HuH-7 (cell line): ENCODE data around the gene NRG3.

ENCODE experiments used
- DNase-seq: peaks from one replicate; pipeline ENCODE4 v3.0.0; 2011; ENCODE audit warnings: low spot score

The NRG3 gene

DNA sequence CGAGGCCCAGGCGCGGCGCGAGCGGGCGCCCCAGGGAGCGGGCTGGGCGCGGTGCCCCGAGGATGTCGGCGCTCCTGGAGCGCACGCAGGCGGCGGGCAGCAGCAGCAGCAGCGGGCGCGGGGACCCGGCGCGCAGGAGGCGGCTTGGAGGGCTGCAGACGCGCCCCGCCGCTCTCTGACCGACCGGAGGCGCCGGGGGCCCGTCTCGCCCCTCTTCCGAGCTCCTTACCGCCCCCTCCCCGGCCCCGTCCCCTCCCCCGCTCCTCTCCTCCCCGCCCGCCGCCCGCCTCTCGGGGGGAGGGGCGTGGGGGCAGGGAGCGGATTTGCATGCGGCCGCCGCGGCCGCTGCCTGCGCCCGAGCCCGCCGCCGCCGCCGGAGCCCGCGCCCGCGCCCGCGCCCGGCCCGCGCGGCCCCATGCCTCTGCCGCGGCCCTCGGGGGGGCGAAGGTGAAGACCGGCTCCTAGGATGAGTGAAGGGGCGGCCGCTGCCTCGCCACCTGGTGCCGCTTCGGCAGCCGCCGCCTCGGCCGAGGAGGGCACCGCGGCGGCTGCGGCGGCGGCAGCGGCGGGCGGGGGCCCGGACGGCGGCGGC is at the start of gene NRG3:
Gene NRG3 (plus strand): TSS at position 320 of the 592 bp plus-strand sequence.
- DNase-seq, result peak; percentile 43

GRCh38 chr10:81828251-81828650 is 46.7 kb upstream of the NRG3 start:
- no peak for DNase-seq

- DNase-seq, result no peak
These were observed 43.9 kb upstream of the NRG3 start for GRCh38 chr10:81831060-81831459.

GRCh38 chr10:81838950-81839349 is 36.0 kb upstream of the NRG3 start:
- peak; percentile 16 for DNase-seq

- DNase-seq, result peak; percentile 6
These were observed 32.0 kb upstream of the NRG3 start for GRCh38 chr10:81843042-81843441.

- no peak for DNase-seq
These were observed 27.3 kb upstream of the NRG3 start for GRCh38 chr10:81847675-81848074.

DNA sequence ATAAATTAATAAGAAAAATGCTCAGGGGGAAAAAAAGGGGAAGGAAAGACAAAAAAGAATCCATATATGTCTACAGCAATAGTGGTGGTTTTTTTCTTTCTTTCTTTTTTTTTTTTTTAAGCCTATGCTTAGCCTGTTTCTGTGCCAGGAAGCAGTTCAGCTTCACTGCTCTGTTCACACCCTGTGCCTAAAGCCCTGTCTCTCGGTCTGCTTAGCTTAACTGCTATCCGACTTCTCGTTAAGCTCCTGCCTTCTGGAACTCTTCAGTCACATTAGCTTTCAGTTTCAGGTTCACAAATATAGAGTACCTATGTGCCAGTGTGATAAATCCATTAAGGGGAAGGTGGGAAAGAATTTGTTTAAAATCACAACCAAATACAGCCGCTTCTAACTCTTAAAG is 26.5 kb upstream of the NRG3 start:
- DNase-seq, result no peak

DNA sequence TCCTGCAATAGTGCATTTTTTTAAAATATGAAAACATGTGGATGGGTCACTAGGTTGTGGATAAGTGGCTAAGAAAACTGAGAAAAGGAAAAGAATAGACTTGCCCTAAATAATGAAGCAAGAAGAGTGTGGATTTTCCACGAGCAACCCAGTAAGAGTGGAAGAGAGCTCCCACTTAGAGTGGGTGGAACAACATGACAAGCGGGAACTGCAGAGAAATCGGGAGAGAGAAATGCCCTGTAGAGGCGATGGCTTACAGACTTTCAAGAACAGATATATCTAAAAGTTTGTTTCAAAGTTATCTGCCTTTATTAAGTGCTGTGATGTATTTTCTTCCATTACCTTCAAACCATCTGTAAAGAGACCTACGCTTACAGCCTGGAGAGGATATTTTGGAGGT is 26.1 kb upstream of the NRG3 start:
- no peak for DNase-seq

- DNase-seq, result no peak
These were observed 12.4 kb upstream of the NRG3 start for GRCh38 chr10:81862596-81862995.

- DNase-seq, result no peak
These were observed 11.2 kb upstream of the NRG3 start for GRCh38 chr10:81863771-81864170.

DNA sequence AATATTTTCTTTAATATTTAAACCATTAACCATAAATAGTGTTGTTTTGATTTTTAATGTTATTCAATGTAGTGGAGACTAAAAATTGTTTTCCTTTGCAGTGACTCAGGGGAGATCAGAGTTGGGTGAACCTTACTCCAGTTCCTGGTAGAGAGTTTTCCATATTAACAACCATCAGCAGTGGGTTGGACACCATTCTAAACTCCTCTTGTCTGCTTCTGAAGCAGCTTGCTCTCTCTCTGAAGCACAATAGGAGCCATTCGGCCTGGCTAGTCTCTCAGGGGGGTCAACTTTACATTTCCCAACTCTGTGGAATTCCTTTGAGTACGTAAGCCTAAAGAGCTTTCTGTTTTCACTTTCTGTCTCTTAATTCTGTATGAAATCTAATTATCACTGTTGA is 9.4 kb upstream of the NRG3 start:
- DNase-seq, result no peak

GRCh38 chr10:81866753-81867152 is 8.2 kb upstream of the NRG3 start:
- DNase-seq, result peak; percentile 61

DNA sequence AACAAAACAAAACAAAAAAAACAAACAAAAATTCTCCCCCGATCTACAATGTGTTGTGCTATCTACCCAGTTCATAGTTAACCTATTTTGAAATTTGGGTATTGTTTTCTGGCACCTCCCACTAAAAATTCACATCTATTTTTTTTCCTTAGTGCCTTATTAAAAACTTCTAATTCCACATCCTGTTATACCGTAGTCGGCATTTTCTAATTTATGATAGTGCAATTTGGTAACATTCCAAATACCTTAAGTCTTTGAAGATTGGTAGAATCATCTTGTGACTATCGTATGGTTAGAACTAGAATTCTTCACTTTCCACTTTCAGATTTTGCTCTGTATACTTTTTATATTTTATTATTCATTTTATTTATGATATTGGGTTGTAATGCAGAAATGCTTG is 4.5 kb upstream of the NRG3 start:
- no peak for DNase-seq

DNA sequence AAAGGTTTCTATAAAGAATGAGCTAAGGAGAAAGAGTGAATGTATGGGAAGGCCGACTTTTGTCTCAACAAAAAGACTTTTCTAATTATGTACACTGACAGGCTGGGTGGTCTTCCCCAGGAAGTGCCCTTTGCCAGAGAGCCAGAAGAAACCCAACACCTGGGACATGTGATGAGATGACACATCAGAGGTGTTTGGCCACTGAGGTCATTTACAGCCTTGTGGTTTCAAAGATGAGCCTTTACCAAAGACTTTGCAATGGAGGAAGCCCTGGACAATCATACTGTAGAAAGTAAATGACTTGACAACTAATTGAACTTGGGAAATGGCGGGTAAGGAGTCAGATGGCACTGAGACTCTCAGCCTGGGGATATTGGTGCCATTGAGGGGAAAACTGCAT is 3.4 kb upstream of the NRG3 start:
- DNase-seq, result no peak

GRCh38 chr10:81872206-81872862 is 2.7 kb upstream of the NRG3 start:
- no peak for DNase-seq

GRCh38 chr10:81873231-81873931 is 1.6 kb upstream of the NRG3 start:
- no peak for DNase-seq

- DNase-seq, result peak; percentile 52
These were observed 820 bp upstream of the NRG3 start for GRCh38 chr10:81873932-81874816.

GRCh38 chr10:81875467-81876252 is 666 bp downstream of the NRG3 start:
- no peak for DNase-seq

GRCh38 chr10:81876253-81877077 is 1.5 kb downstream of the NRG3 start:
- DNase-seq, result peak; percentile 34

- no peak for DNase-seq
These were observed 2.6 kb downstream of the NRG3 start for GRCh38 chr10:81877596-81877995.

DNA sequence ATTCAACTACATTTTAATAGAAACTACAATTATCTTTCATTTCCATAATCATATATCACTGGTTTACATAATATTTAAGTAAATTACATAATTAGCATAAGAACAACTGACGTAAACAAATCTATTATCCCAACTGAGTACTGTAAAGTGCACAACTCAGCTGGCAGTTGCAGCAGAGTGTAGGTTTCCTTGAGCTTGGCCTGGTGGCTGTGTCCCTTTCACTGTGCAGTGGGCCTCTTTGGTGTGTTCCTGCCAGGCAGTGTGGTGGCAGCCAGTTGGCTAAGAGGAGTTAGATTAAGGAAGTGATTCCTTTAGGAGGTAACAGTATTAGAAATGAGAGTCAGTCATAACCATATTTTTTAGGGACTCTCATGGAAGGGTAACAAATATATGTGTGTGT is 7.0 kb downstream of the NRG3 start:
- no peak for DNase-seq
